Forelimb muscle (tissue), 1 donor: ENCODE data around the gene KIR2DL3. TPM values are rescaled to one million over a fixed set of nuclear protein-coding genes. Genes with fewer than 3 reads are reported as not detected.
"Not testable (repeated sequence)": the region's sequence is repeated elsewhere in the genome, so short reads cannot be mapped to it uniquely, and the experiment has no call there.

Experiments used
- DNase-seq: peaks from one replicate; pipeline ENCODE4 v3.0.0-alpha.2; 2013; ENCODE audit warnings: low read depth
- polyA plus RNA-seq: library from polyadenylated mRNA; unstranded; fragments of 120-200 nt; gene quantifications from one replicate; pipeline ENCODE4 v1.2.1, GENCODE V29; 2013; ENCODE audit not compliant: insufficient read length

KIR2DL3 gene
- not detected for polyA plus RNA-seq

GRCh38 chr19:54738306-54738705, at the start of gene KIR2DL3:
KIR2DL3 (plus strand) TSS chr19:54738513; CDS start chr19:54738546, 33 bp downstream.
- DNase-seq = not testable (repeated sequence)

GRCh38 chr19:54691582-54692297, 46.6 kb upstream of the KIR2DL3 start:
- no peak for DNase-seq

- DNase-seq = no peak
These were observed 46.1 kb upstream of the KIR2DL3 start for GRCh38 chr19:54692298-54692615.

GRCh38 chr19:54694648-54695047, 43.7 kb upstream of the KIR2DL3 start:
- no peak for DNase-seq

GRCh38 chr19:54696117-54696548, 42.2 kb upstream of the KIR2DL3 start:
- DNase-seq = no peak

- DNase-seq = no peak
These were observed 41.5 kb upstream of the KIR2DL3 start for GRCh38 chr19:54696766-54697165.

GRCh38 chr19:54697716-54698115, 40.6 kb upstream of the KIR2DL3 start:
- DNase-seq = not testable (repeated sequence)

GRCh38 chr19:54704928-54705327, 33.4 kb upstream of the KIR2DL3 start:
- DNase-seq = no peak

- DNase-seq = no peak
These were observed 30.4 kb upstream of the KIR2DL3 start for GRCh38 chr19:54707962-54708361.

- no peak for DNase-seq
These were observed 29.5 kb upstream of the KIR2DL3 start for GRCh38 chr19:54708781-54709180.

GRCh38 chr19:54709212-54709948, 28.9 kb upstream of the KIR2DL3 start:
- DNase-seq = no peak

- DNase-seq = not testable (repeated sequence)
These were observed 28.4 kb upstream of the KIR2DL3 start for GRCh38 chr19:54709956-54710355.

GRCh38 chr19:54724142-54724541, 14.2 kb upstream of the KIR2DL3 start, which contains the start of gene KIR3DL3:
KIR3DL3 (plus strand) TSS chr19:54724442; CDS start chr19:54724497, 55 bp downstream.
- DNase-seq = no peak

- no peak for DNase-seq
These were observed 13.7 kb upstream of the KIR2DL3 start for GRCh38 chr19:54724644-54725043.

- no peak for DNase-seq
These were observed 13.0 kb upstream of the KIR2DL3 start for GRCh38 chr19:54725321-54725720.

- DNase-seq = no peak
These were observed 10.8 kb upstream of the KIR2DL3 start for GRCh38 chr19:54727562-54727961.

- DNase-seq = no peak
These were observed 10.1 kb upstream of the KIR2DL3 start for GRCh38 chr19:54728167-54728566.

- DNase-seq = no peak
These were observed 8.7 kb upstream of the KIR2DL3 start for GRCh38 chr19:54729416-54730188.

GRCh38 chr19:54731191-54731590, 7.1 kb upstream of the KIR2DL3 start:
- DNase-seq = no peak

- no peak for DNase-seq
These were observed 402 bp downstream of the KIR2DL3 start for GRCh38 chr19:54738715-54739114.

- DNase-seq = no peak
These were observed 1.5 kb downstream of the KIR2DL3 start for GRCh38 chr19:54739587-54740497.
